Activated T-cell treated with anti-CD3 and anti-CD28 coated beads for 24 hours (primary cell): ENCODE measurements around the gene DIAPH3.
"Not testable (repeated sequence)": the region's sequence is repeated elsewhere in the genome, so short reads cannot be mapped to it uniquely, and the experiment has no call there.

Experiments
- DNase-seq: peaks from one replicate; pipeline ENCODE4 v3.0.0-alpha.2; 2020; ENCODE audit warnings: low read depth

The DIAPH3 gene

GRCh38 chr13:60163478-60164233 lies at the start of gene DIAPH3:
Gene DIAPH3 (minus strand): TSS chr13:60163928. CDS start chr13:60163766, 162 bp downstream.
- DNase-seq: peak; percentile 91

DNA sequence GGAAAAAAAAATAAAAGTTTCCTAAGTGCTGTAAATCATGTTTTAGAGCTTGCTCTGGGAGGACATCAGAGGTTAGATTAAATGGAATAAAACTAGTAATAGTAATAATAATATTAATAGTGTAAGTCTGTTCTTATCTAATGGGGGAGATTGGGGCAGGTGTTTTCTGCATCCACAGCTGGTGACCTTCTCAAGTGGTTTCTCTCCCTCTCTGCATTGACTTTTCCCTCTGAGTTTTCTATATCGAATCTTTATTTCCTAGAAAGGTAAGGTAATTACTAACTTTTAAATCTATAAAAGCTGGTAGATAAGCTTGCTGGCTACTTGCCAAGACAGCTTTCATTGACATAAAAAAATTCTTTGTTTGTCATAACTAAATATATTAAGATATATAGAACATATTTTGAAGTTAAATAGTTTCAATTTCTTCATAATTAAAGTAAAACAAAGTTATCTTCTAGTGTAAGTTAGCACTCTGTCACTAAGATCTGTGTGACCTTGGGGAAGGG lies 49.6 kb upstream of the DIAPH3 start:
- DNase-seq: no peak

DNA sequence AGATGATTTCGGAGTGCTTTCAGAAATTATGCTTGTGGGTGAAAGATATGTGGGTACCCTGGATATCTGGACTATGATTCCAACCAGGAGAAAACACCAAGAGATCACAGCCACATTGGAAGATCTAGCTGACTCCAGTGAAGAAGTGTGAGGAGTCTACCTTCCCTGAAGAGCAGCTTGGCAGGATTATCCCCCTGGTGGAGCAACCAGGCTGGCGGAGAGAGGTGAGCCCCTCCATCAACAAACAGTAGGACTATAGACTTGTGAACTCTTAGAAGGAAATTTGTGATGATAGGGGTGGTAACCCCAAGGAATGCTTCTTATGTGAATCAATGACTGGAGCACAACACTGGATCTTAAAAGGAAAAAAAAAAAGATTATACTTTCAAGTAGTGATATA lies 47.8 kb upstream of the DIAPH3 start:
- no peak for DNase-seq

- no peak for DNase-seq
Observed at GRCh38 chr13:60210510-60211330, 47.0 kb upstream of the DIAPH3 start.

- not testable (repeated sequence) for DNase-seq
Observed at GRCh38 chr13:60205499-60205898, 41.8 kb upstream of the DIAPH3 start.

- no peak for DNase-seq
Observed at GRCh38 chr13:60201286-60201685, 37.6 kb upstream of the DIAPH3 start.

DNA sequence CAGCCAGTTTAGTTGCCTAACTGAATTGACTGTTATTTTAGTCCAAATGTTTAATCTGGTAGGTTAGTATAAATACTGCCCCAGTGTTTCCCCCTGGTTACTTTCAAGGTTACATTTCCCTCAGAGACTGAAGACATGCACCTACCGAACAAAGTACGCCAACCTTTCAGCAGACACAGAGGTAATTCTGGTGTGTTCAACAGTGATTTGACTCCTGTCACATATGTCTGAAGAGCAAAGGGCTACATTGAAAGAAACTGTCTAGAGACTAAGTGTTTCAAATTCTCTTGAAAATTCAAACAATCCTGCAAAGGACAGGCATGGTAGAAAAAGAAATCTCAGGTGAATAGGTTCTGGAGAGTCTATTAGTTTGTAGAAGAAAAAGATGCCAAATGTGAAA lies 32.2 kb upstream of the DIAPH3 start:
- not testable (repeated sequence) for DNase-seq

DNA sequence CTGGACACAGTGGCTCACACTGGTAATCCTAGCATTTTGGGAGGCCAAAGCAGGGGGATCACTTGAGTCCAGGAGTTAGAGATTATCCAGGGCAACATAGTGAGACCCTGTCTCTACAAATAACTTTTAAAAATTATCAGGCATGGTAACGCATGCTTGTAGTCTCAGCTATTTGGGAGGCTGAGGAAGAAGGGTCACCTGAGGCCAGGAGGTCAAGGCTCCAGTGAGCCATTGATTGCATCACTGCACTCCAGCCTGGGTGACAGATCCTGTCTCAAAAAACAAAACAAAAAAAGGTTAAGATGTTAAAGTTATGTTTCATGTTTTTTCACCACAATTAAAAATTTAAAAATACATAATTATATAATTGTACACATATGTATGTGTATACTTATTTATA lies 19.2 kb upstream of the DIAPH3 start:
- no peak for DNase-seq

DNA sequence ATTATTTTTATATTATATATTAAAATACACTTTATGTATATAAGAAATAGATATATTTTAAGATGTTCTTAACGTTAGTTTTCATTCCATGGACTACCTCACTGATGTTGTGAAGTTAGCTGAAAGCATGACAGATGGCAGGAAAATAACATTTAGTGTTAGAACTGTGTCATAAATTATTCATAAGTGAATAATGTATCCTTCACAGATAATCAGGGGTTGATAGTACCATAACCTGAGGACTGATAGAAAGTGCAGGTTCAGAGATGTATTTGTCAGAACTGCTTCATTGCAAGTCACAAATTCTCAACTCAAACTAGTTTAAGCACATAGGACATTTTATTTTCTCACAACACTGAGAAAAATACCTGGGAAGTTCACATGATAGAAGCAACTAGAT lies 14.6 kb upstream of the DIAPH3 start:
- no peak for DNase-seq

DNA sequence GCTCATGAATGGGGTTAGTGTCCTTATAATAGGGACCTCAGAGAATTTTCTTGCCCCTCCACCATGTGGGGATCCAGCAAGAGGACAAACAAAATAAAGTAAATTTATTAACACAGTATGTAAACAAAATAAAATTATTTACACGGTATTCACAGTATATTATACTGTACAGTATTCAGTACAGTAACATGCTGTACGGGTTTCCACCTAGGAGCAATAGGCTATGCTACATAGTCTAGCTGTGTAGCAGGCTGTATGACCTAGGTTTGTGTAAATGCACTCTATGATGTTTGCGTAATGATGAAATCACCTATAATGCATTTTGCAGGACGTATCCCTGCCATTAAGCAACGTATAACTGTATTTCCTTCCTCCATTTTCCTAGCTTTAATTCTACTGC lies 11.8 kb upstream of the DIAPH3 start:
- no peak for DNase-seq

GRCh38 chr13:60174113-60174512 lies 10.4 kb upstream of the DIAPH3 start:
- no peak for DNase-seq

GRCh38 chr13:60172111-60172510 lies 8.4 kb upstream of the DIAPH3 start:
- DNase-seq: no peak

GRCh38 chr13:60170414-60170813 lies 6.7 kb upstream of the DIAPH3 start:
- DNase-seq: no peak

DNA sequence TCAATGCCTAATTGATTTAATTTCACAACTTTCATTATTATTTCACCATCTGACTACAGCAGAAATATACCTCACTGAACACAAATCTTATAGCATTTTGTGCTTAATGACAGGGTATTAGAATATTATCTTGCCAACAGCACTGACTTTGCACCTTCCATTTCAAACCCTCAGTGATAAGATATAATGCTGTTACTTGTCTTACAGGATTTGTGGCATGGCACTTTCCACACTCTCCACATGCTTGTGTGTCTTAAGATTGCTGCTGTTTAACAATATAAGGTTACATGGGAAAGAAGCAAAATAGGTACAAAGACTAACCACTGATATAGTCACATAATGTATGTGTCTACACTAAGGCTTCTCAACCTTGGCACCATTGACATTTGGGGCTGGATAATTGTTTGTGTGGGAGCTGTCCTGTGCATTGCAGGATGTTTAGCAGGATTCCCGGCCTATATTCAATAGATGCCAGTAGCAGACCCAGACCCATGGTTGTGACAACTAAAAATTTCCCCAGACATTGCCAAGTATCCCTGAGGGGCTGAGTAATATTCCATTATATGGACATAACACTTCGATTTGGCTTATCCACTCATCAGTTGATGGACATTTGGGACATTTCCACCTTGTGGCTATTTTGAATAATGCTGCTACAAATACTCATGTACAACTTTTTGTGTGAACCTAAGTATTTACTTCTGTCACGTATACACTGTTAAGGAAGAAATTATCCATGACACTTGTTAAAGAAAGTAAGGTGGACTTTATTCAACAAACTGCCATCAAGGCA lies 5.7 kb upstream of the DIAPH3 start:
- DNase-seq: no peak

DNA sequence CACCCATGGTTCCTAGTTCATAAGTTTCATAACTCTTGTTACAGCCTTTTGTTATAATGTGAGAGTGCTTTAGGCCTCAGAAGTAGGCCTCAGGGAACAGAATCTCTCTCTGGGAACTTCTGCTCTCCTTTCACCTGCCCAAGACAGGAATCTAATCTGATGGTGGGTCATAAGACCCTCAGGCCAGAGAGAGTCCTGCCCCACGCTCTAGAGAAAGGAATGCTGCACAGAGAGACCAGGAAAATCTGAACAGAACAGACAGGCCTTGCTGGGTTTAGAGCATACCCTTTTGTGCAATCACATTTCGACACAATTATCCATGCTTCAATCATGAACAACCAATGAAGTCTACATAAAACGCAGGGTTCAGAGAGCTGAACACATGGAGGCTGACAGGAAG lies 3.4 kb upstream of the DIAPH3 start:
- DNase-seq: no peak

DNA sequence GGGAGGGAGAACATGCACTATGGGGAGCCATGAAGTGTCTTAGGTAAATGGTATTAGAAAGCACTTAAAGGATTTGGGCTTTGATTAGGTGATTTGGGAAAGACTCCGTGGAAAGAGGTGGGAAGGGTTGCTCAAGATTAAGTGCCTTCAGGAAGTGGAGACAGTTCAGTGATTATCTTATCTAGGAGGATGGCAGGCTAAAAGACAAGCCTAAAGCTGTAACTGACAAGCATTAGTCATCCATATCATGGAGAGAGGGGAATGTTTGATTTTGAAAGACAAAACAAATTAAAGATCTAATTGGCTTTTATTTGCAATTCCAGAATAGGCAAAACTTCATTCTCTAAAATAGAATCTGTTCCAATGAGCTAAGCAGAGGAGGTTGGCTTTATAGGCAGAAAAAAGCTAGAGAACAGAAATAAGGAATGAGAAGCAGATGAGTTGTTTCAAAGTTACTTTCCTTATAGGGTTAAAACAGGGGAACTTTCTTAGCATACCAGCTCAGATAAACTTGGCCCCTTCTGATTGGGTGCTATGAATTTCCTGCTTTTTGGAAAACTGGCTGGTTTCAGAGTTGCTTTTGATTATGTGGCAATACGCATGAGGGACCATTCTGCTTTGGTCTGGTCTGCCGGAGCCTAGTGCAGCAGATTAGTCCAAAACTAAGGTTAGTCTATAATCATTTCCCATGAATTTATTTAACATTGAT lies 1.8 kb upstream of the DIAPH3 start:
- DNase-seq: no peak

DNA sequence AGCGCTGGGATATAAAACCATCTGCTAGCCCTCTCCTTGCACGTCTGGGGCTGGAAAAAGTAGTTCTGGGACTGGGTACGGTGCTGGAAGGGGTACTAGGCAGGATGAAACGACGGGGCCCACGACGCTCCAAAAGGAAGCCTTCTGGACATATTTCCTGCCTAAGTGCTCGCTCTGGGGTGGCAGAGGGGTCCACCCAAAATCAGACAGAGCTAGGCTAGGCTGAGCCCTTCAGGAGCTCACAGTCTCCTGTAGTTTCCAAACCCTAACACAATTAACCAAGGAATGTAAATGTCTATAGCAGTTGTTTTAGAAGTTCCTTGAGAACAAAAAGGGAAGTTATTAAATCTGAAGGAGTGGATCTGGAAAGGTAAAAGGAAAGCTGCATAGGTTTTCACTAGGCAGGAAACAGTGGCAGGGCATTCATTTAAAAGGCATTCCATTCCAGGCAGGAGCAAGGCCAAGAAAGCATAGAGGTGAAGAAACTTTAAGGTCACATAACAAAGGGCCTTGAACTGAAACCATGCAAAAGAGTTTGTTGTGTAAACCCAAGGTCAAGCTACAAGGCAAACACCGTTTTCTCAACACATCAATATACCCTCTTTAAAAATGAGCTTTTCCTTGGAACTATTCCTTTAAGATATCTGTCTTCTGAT lies 634 bp upstream of the DIAPH3 start:
- no peak for DNase-seq

DNA sequence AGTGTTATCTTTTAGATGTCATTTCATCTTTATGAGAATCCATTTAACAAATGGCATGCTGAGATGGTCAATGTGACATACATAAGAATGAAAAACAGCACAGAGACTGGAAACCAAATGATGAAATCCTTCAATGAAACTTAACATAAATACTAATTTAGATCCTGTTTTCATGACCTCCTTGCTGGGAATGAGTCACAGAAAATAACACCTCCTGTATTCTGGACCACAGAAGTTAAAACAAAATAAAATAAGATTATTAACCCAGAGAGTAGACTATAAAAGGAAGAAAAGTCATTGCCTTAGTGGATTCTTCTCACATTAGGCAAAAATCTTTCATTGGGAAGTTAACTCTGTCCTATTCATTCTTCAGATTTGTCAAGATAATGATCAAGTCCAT lies 1.6 kb downstream of the DIAPH3 start:
- DNase-seq: no peak

DNA sequence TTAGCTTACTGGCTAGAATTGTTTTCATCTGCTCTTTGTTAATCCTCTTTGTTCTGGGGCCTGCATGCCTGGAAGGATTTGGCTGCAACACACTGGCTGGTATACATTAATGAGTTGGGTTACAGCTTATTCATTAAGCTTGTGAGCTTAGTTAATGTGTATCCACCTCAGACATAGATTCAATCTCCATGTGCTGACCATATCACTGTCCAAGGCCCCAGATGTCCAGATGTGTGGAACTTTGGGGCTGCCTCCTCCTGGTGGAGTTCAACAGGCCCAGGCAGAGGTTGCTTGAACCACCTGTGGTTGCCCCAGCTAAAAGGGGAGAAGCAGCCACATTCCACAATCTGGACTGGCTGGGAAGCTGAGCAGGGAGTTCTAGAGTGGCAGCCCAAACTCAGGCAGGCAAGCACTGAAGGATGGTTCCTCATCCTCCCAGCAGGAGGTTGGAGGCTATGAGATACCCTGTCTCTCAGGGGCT lies 5.4 kb downstream of the DIAPH3 start:
- no peak for DNase-seq

DNA sequence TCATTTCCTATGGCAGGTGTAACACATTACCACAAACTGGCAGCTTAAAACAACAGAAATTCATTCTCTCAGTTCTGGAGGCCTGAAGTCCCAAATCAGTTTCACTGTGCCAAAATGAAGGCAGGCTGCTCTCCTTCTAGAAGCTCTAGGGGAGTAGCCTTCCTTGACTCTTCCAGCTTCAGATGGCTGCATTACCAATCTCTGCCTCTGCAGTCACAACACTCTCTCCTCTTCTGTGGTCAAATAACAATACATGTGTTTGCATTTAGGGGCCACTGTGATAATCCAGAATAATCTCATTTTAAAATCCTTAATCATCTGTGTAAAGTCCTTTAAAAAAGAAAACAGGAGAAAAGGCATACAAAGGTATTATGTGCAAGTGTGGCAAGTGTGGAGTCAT lies 7.8 kb downstream of the DIAPH3 start:
- no peak for DNase-seq

GRCh38 chr13:60152904-60153303 lies 10.8 kb downstream of the DIAPH3 start:
- no peak for DNase-seq
